ENCODE results near the gene MAL. TPM values are rescaled to one million over a fixed set of nuclear protein-coding genes. Genes with fewer than 3 reads are reported as not detected.

The MAL gene
- total and polyA plus RNA-seq, 2 of the 13 experiments (the other 11 are each of a cell fraction or from before 2014, with no cell fraction given), result not detected

DNA sequence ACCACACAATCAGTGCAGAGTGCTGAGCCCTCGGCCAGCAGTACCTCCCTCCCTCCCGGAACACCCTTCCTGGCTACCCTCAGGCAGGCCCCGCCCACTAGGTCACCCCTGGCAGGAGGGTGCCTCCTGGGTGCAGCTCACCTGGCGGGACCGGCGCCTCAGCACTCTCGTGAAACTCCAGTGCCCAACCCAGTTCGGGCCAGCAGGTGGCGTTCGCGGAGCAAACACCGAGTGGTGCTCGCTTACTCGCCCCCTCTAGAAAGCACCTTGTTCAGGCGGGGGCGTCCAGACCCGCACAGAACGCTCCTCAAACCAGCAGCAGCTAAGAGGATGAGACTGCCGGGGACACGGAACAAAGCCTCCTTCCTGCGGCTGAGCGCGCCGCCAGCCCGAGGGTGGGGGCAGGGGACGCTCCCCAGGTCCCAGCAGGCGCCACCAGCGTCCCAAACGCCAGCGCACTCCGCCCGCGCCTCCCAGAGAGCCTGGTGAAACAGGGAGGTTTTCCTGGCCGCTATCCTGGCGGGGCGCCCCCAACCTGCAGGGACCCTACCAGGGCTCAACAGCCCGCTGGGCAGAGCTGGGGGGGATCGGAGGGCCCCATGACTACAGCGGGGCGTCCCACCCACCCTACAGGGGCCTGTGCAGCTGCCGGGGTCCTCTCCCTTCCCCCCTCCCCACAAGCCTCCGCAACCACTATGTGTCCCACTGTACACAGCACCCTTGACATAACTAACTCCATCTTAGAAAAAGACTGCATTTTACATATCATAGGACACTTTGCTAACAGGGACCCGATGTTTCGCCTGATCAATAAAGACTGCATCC, 51.4 kb downstream of the MAL start (continued):
- no peak for TF ChIP-seq ZNF142 (CRISPR knock-in tag; IDR thresholded peaks at IDR 0.05)
- TF ChIP-seq, protein P1, sequence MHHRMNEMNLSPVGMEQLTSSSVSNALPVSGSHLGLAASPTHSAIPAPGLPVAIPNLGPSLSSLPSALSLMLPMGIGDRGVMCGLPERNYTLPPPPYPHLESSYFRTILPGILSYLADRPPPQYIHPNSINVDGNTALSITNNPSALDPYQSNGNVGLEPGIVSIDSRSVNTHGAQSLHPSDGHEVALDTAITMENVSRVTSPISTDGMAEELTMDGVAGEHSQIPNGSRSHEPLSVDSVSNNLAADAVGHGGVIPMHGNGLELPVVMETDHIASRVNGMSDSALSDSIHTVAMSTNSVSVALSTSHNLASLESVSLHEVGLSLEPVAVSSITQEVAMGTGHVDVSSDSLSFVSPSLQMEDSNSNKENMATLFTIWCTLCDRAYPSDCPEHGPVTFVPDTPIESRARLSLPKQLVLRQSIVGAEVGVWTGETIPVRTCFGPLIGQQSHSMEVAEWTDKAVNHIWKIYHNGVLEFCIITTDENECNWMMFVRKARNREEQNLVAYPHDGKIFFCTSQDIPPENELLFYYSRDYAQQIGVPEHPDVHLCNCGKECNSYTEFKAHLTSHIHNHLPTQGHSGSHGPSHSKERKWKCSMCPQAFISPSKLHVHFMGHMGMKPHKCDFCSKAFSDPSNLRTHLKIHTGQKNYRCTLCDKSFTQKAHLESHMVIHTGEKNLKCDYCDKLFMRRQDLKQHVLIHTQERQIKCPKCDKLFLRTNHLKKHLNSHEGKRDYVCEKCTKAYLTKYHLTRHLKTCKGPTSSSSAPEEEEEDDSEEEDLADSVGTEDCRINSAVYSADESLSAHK (CRISPR knock-in tag; IDR thresholded peaks at IDR 0.05; ENCODE audit: borderline replicate concordance), result no peak
- TF ChIP-seq NFE2L1 (CRISPR knock-in tag; IDR thresholded peaks at IDR 0.05; ENCODE audit: borderline replicate concordance), result no peak
- TF ChIP-seq NR2F2 (IDR thresholded peaks at IDR 0.05; ENCODE audit: borderline replicate concordance, low read depth), result no peak
- no peak for TF ChIP-seq NR3C1 (CRISPR knock-in tag; IDR thresholded peaks at IDR 0.05)
- TF ChIP-seq SETDB1 (CRISPR knock-in tag; IDR thresholded peaks at IDR 0.05; ENCODE audit: borderline replicate concordance), result no peak
- TF ChIP-seq ETV6 (CRISPR knock-in tag; conservative IDR thresholded peaks at IDR 0.05), result no peak
- no peak for TF ChIP-seq RFX5 (IDR thresholded peaks at IDR 0.05; ENCODE audit: low read depth, low read length)
- no peak for TF ChIP-seq ZBTB10 (CRISPR knock-in tag; IDR thresholded peaks at IDR 0.05; ENCODE audit: borderline replicate concordance)
- TF ChIP-seq ZEB1 (IDR thresholded peaks at IDR 0.05; ENCODE audit: insufficient replicate concordance, low read depth), result peak; percentile 92
- TF ChIP-seq ZNF567 (CRISPR knock-in tag; IDR thresholded peaks at IDR 0.05; ENCODE audit: borderline replicate concordance), result no peak
- TF ChIP-seq CREB1 (IDR thresholded peaks at IDR 0.05), result no peak
- no peak for TF ChIP-seq CREB1 (CRISPR knock-in tag; IDR thresholded peaks at IDR 0.05)
- TF ChIP-seq ZNF18 (CRISPR knock-in tag; IDR thresholded peaks at IDR 0.05; ENCODE audit: insufficient replicate concordance), result no peak
- TF ChIP-seq TEF (CRISPR knock-in tag; IDR thresholded peaks at IDR 0.05), result no peak

All from HepG2 (cell line).